ENCODE data around the gene KDM4C. TPM values are rescaled to one million over a fixed set of nuclear protein-coding genes. Genes with fewer than 3 reads are reported as not detected.

Gene KDM4C
- polyA plus RNA-seq, 2 of the 4 experiments (the other 2 are of a cell fraction), result 9.6 to 15.6 TPM

DNA sequence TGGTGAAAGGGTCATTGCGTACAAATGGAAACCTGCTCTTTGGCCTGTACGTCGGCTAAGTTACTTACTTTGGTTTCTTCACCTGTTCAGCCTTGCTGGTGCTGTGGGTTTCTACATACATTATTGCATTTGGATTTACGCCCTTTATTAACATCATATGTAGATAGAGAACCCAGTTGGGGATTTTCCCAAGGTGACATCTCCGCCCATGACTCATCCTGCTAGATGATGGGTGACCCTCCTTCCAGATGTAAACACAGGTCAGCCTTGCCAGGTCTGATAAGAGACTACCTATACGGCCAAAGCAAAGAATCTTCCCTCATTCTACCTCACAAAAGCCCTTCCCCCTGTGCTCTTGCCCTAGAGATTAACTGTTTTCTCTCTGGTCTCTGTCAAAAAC is 360.9 kb downstream of the KDM4C start:
- H3K4me1 ChIP-seq, result peaks cover 12% of the 10 kb centered on the region; the same call in 1 of the 3 replicates
- H3K4me2 ChIP-seq, result no peak overlapping the region
- 85% methylated on average over 6 of the region's 6 CpGs for WGBS (ENCODE audit: missing lambda C conversion rate)
- ChIA-PET POLR2A (no interaction called here), CTCF (no interaction called here)
- DNase-seq (ENCODE audit: low read depth in 1 of 2, low spot score in 1 of 2) (peak in 1 of 2 experiments; percentile 7), ATAC-seq (no peak), FAIRE-seq (no peak)
- H3K4me3 ChIP-seq, result no peak overlapping the region
- H3K27ac ChIP-seq, result no peak overlapping the region
- TF ChIP-seq FOSB (CRISPR knock-in tag; IDR thresholded peaks at IDR 0.05), result no peak
- no peak for TF ChIP-seq CBX8 (IDR thresholded peaks at IDR 0.05)
- no peak for TF ChIP-seq RFX5 (IDR thresholded peaks at IDR 0.05)
- H3K9me3 ChIP-seq, result no peaks in the 10 kb centered on the region

DNA sequence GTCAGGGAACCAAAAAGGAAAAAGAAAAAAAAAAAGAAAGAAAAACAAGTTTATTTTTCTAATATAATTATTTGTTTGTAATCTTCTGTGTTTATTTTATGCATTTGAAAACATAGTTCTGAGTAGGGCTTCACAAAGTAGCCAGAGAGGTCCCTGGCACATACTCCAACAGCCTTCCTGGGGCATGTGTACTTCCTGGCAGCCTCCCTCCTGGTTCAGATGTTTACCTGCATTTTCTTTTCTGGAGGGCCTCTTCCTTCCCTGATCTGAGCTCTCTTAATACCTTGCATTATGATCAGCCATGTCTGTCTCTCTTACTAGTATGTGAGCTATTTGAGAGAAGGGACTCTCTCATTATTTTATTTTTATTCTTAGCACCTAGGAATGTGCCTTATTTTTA is 361.8 kb downstream of the KDM4C start:
- ATAC-seq (no peak), FAIRE-seq (no peak), DNase-seq (ENCODE audit: low read depth in 1 of 2, low spot score in 1 of 2) (no peak)
- Histone ChIP-seq H3K4me3 (no peak overlapping the region), H3K4me2 (no peak overlapping the region), H3K27ac (no peak overlapping the region), H3K9me3 (no peaks in the 10 kb centered on the region), H3K4me1 (peaks cover 12% of the 10 kb centered on the region; the same call in 1 of the 3 replicates)
- POLR2A ChIA-PET, result no interaction called here
- TF ChIP-seq GATA3 (IDR thresholded peaks at IDR 0.05; ENCODE audit: borderline replicate concordance), result no peak
- TF ChIP-seq EHMT2 (IDR thresholded peaks at IDR 0.05; ENCODE audit: low read depth), result no peak
- TF ChIP-seq RNF2 (IDR thresholded peaks at IDR 0.05; ENCODE audit: borderline replicate concordance, low read depth), result no peak
- TF ChIP-seq TFCP2L1 (CRISPR knock-in tag; IDR thresholded peaks at IDR 0.05), result no peak
- TF ChIP-seq HOXB13 (CRISPR knock-in tag; IDR thresholded peaks at IDR 0.05; ENCODE audit: low read depth), result no peak
- TF ChIP-seq, protein P1, sequence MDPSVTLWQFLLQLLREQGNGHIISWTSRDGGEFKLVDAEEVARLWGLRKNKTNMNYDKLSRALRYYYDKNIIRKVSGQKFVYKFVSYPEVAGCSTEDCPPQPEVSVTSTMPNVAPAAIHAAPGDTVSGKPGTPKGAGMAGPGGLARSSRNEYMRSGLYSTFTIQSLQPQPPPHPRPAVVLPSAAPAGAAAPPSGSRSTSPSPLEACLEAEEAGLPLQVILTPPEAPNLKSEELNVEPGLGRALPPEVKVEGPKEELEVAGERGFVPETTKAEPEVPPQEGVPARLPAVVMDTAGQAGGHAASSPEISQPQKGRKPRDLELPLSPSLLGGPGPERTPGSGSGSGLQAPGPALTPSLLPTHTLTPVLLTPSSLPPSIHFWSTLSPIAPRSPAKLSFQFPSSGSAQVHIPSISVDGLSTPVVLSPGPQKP (IDR thresholded peaks at IDR 0.05; ENCODE audit: low read depth, low read length), result no peak
- TF ChIP-seq FOXS1 (CRISPR knock-in tag; IDR thresholded peaks at IDR 0.05), result no peak
- no peak for TF ChIP-seq ZSCAN20 (CRISPR knock-in tag; IDR thresholded peaks at IDR 0.05)
- no peak for TF ChIP-seq CBX2 (IDR thresholded peaks at IDR 0.05; ENCODE audit: borderline replicate concordance, low read depth)
- CTCF ChIA-PET, result interaction anchor here (0.6 to 0.7 kb wide), 3 partner anchors 84 to 411 kb away, joined by 3 to 4 read pairs (median 4); no protein-coding TSS in a partner anchor

DNA sequence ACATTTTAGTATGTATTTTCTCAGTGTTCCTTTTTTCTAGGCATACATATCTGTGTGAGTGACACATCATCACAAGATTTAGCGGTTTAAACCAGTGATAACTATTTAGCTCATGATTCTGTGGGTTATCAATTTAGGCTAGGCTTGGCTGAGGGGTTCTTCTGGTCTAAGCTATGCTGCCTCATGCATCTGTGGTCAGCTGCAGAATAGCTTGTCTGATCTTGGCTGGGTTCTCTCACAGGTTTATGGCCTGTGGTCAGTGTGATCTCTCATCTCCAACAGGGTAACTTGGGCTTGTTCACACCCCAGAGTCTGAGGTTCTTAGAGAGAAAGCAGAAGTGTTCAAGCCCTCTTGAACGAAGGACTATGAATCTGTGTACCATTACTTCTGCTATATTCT is 363.3 kb downstream of the KDM4C start:
- TF ChIP-seq PHF8 (IDR thresholded peaks at IDR 0.05; ENCODE audit: borderline replicate concordance, low read depth), result no peak
- Histone ChIP-seq H3K4me1 (peaks cover 12% of the 10 kb centered on the region; the same call in 1 of the 3 replicates), H3K4me2 (no peak overlapping the region), H3K4me3 (no peak overlapping the region), H3K9me3 (no peaks in the 10 kb centered on the region), H3K27ac (0 out of 6 replicates have a peak overlapping the region, but pooled peaks of 1 of the 2 experiments have one; percentile 25)
- no peak for FAIRE-seq
- POLR2A ChIA-PET, result no interaction called here
- no peak for ATAC-seq
- DNase-seq (ENCODE audit: low read depth in 1 of 2, low spot score in 1 of 2), result no peak
- CTCF ChIA-PET, result no interaction called here
- WGBS (ENCODE audit: missing lambda C conversion rate), result 94% methylated on average over 2 of the region's 2 CpGs

DNA sequence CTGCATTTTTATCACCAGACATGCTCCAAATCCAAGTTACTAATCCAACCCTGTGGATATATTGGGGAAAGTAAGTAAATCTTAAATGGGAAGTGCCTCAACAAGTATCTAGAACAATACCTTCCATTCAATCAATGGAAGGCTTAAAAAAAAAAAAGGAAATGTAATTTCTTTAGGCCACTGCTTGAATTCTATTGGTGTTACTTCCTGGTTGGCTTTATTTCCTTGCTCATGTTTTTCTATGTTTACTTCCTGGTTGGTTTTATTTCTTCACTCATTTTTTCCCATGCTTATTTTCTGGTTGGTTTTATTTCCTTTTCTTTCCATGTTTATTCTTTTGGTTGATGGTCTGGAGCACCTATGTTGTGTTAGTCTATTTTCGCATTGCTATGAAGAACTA is 363.9 kb downstream of the KDM4C start:
- WGBS (ENCODE audit: missing lambda C conversion rate), result 89% methylated on average over 1 of the region's 1 CpG
- CTCF ChIA-PET, result no interaction called here

DNA sequence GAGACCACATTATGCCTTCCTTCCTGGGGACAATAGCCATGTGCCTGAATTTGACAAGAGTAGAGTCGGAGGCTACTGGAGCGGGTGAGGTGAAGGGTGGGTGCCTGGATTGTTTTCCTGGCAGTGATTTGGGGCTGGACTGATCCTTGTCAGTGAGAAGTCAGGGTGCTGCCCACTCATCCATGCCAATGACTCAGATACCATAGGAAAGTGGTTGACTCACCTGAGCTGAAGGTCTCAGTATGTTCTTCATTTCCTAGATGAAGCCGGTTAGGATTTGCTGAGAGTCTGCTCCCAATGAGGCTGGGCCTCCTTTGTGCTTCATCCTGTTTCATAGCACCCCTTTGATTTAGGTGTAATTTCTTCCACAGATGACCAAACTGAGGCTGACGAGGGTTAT is 366.0 kb downstream of the KDM4C start:
- Histone ChIP-seq H3K9me3 (no peaks in the 10 kb centered on the region), H3K27ac (no peak overlapping the region), H3K4me3 (no peak overlapping the region), H3K4me1 (peaks cover 5% of the 10 kb centered on the region; the same call in 1 of the 3 replicates), H3K4me2 (no peak overlapping the region)
- ATAC-seq (no peak), DNase-seq (ENCODE audit: low read depth in 1 of 2, low spot score in 1 of 2) (no peak), FAIRE-seq (no peak)
- ChIA-PET POLR2A (no interaction called here), CTCF (no interaction called here)
- TF ChIP-seq ZSCAN20 (CRISPR knock-in tag; IDR thresholded peaks at IDR 0.05) (no peak), KDM1A (IDR thresholded peaks at IDR 0.05; ENCODE audit: low read depth) (no peak), CEBPB (IDR thresholded peaks at IDR 0.05) (no peak), ESRRA (IDR thresholded peaks at IDR 0.05; ENCODE audit: borderline replicate concordance, low read length) (no peak), MAZ (IDR thresholded peaks at IDR 0.05; ENCODE audit: borderline replicate concordance, low read depth, low read length) (no peak), RARB (CRISPR knock-in tag; IDR thresholded peaks at IDR 0.05) (no peak), TP53 (CRISPR knock-in tag; IDR thresholded peaks at IDR 0.05) (no peak), CBX2 (IDR thresholded peaks at IDR 0.05; ENCODE audit: borderline replicate concordance, low read depth) (no peak)
- TF ChIP-seq, protein P2, sequence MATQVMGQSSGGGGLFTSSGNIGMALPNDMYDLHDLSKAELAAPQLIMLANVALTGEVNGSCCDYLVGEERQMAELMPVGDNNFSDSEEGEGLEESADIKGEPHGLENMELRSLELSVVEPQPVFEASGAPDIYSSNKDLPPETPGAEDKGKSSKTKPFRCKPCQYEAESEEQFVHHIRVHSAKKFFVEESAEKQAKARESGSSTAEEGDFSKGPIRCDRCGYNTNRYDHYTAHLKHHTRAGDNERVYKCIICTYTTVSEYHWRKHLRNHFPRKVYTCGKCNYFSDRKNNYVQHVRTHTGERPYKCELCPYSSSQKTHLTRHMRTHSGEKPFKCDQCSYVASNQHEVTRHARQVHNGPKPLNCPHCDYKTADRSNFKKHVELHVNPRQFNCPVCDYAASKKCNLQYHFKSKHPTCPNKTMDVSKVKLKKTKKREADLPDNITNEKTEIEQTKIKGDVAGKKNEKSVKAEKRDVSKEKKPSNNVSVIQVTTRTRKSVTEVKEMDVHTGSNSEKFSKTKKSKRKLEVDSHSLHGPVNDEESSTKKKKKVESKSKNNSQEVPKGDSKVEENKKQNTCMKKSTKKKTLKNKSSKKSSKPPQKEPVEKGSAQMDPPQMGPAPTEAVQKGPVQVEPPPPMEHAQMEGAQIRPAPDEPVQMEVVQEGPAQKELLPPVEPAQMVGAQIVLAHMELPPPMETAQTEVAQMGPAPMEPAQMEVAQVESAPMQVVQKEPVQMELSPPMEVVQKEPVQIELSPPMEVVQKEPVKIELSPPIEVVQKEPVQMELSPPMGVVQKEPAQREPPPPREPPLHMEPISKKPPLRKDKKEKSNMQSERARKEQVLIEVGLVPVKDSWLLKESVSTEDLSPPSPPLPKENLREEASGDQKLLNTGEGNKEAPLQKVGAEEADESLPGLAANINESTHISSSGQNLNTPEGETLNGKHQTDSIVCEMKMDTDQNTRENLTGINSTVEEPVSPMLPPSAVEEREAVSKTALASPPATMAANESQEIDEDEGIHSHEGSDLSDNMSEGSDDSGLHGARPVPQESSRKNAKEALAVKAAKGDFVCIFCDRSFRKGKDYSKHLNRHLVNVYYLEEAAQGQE (IDR thresholded peaks at IDR 0.05), result no peak
- TF ChIP-seq, protein P3, sequence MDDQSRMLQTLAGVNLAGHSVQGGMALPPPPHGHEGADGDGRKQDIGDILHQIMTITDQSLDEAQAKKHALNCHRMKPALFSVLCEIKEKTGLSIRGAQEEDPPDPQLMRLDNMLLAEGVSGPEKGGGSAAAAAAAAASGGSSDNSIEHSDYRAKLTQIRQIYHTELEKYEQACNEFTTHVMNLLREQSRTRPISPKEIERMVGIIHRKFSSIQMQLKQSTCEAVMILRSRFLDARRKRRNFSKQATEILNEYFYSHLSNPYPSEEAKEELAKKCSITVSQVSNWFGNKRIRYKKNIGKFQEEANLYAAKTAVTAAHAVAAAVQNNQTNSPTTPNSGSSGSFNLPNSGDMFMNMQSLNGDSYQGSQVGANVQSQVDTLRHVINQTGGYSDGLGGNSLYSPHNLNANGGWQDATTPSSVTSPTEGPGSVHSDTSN (IDR thresholded peaks at IDR 0.05), result no peak
- WGBS (ENCODE audit: missing lambda C conversion rate), result 91% methylated on average over 4 of the region's 4 CpGs

More for the DNA sequence above, 363.9 kb downstream of the KDM4C start:
- ATAC-seq (no peak), DNase-seq (ENCODE audit: low read depth in 1 of 2, low spot score in 1 of 2) (no peak), FAIRE-seq (no peak)
- POLR2A ChIA-PET, result no interaction called here
- no peaks in the 10 kb centered on the region for H3K9me3 ChIP-seq
- no peak overlapping the region for H3K4me2 ChIP-seq
- TF ChIP-seq ZC3H11A (IDR thresholded peaks at IDR 0.05), result no peak
- peaks cover 12% of the 10 kb centered on the region; the same call in 1 of the 3 replicates for H3K4me1 ChIP-seq
- peak overlapping the region in 1 of 2 experiments; percentile 25; a peak in 1 of 6 replicates for H3K27ac ChIP-seq
- no peak overlapping the region for H3K4me3 ChIP-seq

Data from A549 (cell line).